GM12872 (cell line): ENCODE results near the gene CXXC4.

Experiments
- TF ChIP-seq, protein P1 (sequence below): IDR thresholded peaks from 3 replicates; pipeline ENCODE4 v1.5.1; 2011; ENCODE audit warnings: low read depth, mild to moderate bottlenecking, low read length, moderate library complexity; ENCODE audit not compliant: insufficient read depth

Gene CXXC4

DNA sequence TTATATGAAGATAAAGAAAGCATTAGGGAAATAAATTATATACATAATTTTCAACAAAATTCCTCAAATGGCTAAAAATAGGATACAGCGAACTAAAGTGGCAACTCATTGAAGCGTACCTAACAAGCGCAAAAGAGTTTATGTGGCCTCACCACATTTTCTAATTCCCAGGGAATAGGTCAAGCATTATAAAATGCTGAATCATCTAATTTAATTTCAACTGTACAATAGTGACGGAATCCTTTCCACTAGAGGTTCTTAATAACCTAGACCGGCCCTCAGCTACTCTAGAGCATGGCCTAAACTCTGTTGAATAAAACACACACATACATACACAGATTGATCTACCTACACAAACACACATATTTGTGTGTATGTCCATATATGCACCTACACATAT, 29.1 kb downstream of the CXXC4 start:
- TF ChIP-seq, protein P1, sequence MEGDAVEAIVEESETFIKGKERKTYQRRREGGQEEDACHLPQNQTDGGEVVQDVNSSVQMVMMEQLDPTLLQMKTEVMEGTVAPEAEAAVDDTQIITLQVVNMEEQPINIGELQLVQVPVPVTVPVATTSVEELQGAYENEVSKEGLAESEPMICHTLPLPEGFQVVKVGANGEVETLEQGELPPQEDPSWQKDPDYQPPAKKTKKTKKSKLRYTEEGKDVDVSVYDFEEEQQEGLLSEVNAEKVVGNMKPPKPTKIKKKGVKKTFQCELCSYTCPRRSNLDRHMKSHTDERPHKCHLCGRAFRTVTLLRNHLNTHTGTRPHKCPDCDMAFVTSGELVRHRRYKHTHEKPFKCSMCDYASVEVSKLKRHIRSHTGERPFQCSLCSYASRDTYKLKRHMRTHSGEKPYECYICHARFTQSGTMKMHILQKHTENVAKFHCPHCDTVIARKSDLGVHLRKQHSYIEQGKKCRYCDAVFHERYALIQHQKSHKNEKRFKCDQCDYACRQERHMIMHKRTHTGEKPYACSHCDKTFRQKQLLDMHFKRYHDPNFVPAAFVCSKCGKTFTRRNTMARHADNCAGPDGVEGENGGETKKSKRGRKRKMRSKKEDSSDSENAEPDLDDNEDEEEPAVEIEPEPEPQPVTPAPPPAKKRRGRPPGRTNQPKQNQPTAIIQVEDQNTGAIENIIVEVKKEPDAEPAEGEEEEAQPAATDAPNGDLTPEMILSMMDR, result no peak

DNA sequence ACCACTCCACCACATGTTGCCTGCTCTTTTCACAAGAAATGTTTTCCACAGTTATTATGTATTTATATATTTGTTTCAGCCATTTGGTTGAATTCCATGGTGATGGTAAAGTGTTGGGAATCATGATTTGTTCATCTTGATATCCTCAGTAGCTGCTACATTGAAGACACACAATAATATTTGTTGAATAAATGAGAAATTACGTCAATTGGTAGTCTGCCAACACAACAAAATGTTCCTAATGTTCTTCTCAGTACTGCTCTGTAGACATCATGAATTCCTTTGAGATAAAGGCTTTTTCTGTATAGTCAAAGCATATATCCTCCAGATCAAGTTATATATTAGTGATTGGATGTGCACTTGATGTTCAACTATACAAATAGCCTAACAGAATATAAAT, 29.5 kb downstream of the CXXC4 start:
- TF ChIP-seq, protein P1, result no peak

DNA sequence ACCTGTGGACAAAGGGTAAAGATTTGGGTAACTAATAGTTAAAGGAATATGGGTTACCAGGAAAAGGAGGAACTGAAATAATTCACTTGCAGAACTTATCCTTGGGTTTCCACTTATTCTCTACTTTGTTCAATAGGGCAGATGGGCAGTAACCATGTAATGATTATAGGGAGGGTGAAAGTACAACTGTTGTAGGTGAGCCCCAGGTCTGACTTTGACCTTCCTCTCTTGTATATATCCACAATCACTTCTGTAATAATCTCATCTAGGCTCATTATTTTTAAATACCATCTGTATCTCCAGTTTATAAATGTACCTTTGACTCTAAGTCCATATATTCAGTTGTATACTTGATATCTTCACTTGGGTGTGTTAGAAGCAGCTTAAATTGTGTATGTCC, 32.1 kb downstream of the CXXC4 start:
- TF ChIP-seq, protein P1, result no peak

DNA sequence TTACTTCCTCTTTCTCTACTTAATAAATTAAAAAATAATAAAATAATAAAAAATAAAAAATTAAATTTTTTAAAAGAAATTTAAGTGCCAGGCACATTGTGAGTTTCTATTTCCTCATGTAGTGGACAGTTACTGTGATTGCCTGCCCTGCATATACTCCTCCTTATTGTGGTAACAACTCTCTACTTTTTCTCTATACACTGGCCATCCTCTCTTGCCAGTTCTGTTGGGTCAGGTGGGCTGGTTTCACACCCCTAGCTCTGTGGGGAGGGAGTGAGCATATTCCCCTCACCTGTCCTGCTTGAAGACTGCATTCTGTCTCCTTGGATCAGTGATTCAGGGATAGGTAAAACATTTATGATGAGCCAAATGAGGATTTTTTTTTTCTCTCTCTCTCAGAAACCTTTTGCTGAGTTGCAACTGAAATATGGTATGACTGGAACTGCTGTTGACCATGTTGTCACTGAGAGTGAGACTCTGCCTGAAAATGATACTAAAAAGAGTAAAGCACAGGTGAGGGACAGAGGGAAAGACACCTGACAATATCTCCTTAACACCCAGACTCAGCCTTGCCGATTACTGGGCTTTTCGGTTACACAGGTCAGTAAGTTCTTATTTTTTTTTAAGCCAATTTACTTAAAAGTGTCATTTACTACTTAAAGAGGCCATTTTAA, 37.2 kb downstream of the CXXC4 start:
- TF ChIP-seq, protein P1, result no peak

DNA sequence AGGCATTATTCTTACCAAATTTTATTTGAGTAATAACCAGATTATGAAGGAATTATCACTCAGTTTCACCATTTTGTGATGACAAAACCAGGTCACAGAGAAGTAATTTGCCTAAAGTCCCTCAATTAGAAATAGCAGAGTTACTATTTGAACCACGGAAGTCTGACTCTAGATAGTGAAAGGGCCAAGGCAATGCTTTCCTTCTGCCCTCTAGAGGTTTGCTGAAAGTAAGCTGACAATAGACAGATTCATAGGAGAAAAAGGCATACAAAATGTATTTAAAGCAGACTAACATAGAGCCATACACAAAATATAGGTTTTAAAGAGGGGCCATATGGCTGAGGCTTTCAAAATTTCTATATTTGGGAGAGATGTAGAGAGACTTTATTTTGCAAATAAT, 43.1 kb downstream of the CXXC4 start:
- TF ChIP-seq, protein P1, result peak; percentile 40; the same call in 2 of the 3 replicates

DNA sequence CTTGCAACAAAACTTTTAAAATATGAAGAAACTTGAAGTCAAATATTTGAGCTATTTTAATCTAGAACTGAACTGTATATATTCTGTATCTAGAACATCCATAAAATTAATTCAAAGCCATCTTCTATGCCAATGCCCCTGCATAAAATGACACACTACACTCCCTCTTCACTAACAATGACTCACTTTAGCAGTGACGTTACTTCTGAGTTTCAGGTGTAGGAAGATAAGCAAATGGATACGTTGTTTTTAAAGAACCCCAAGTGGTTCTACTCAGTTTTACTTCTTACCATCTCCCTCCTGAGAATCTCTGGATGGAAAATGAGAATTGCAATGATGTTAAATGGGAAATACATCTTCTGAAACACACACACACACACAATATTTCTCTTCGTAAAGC, 45.2 kb downstream of the CXXC4 start:
- TF ChIP-seq, protein P1, result no peak

DNA sequence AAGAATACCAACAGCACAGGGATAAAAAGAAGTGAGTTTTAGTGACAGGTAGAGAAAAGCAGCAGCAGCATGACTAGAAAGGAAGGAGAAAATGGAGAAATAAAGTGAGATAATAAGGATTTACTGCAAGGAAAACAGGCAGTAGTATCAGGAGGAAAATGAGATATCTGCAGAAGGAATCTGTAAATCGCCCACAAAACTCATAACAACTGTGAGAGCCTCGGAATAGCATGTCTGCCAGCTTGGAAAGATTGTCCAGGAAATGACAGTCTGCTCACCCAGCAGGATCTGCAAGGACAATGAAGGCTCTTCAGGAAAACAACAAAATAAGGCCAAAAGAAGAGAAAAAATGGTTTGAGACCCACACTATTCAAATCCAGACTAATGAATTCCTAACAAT, 47.4 kb downstream of the CXXC4 start:
- TF ChIP-seq, protein P1, result no peak
